ENCODE results near the gene SPC24.

SPC24 gene

DNA sequence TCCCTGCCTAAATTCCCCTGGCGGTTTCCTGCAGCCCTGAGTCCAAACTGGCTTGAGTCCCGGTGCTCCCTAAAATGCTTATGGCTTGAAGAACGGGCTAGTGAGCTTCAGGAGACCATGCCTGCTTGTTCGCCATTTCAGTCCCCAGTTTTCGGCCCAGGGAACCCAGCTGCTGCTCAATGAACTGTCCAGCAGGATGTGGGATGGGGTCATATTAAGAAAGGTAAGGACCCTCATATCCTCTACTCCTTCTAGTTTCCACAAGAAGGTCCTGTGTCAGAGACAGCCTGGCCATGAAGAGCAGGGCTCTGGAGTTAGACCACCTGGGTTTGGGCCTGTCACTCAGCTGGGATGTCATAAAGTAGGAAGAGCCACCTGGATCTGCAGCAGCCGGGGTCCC is 17.0 kb upstream of the SPC24 start:
- H3K4me3 ChIP-seq (replicated peaks; ENCODE audit: low read depth, low read length), result no peak overlapping the region
- TF ChIP-seq, protein P1, sequence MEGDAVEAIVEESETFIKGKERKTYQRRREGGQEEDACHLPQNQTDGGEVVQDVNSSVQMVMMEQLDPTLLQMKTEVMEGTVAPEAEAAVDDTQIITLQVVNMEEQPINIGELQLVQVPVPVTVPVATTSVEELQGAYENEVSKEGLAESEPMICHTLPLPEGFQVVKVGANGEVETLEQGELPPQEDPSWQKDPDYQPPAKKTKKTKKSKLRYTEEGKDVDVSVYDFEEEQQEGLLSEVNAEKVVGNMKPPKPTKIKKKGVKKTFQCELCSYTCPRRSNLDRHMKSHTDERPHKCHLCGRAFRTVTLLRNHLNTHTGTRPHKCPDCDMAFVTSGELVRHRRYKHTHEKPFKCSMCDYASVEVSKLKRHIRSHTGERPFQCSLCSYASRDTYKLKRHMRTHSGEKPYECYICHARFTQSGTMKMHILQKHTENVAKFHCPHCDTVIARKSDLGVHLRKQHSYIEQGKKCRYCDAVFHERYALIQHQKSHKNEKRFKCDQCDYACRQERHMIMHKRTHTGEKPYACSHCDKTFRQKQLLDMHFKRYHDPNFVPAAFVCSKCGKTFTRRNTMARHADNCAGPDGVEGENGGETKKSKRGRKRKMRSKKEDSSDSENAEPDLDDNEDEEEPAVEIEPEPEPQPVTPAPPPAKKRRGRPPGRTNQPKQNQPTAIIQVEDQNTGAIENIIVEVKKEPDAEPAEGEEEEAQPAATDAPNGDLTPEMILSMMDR (IDR thresholded peaks at IDR 0.05; ENCODE audit: low read length, missing control alignments), result no peak
- no peak for DNase-seq (ENCODE audit: low read depth)

DNA sequence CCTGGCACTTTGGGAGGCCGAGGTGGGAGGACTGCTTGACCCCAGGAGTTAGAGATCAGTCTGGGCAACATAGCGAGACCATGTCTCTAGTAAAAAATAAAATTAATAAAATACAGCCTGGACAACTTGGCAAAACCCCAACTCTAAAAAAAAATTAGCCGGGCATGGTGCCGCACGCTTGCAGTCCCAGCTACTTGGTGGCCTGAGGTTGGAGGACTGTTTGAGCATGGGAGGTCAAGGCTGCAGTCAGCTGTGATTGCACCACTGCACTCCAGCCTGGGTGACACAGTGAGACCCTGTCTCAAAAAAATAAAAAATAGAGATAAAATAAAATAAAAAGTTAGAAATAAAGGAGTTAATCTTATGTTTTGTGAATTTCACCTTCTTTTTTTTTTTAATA is 15.6 kb upstream of the SPC24 start:
- no peak overlapping the region for H3K4me3 ChIP-seq (replicated peaks; ENCODE audit: low read depth, low read length)
- TF ChIP-seq, protein P1 (IDR thresholded peaks at IDR 0.05; ENCODE audit: low read length, missing control alignments), result no peak
- no peak for DNase-seq (ENCODE audit: low read depth)

DNA sequence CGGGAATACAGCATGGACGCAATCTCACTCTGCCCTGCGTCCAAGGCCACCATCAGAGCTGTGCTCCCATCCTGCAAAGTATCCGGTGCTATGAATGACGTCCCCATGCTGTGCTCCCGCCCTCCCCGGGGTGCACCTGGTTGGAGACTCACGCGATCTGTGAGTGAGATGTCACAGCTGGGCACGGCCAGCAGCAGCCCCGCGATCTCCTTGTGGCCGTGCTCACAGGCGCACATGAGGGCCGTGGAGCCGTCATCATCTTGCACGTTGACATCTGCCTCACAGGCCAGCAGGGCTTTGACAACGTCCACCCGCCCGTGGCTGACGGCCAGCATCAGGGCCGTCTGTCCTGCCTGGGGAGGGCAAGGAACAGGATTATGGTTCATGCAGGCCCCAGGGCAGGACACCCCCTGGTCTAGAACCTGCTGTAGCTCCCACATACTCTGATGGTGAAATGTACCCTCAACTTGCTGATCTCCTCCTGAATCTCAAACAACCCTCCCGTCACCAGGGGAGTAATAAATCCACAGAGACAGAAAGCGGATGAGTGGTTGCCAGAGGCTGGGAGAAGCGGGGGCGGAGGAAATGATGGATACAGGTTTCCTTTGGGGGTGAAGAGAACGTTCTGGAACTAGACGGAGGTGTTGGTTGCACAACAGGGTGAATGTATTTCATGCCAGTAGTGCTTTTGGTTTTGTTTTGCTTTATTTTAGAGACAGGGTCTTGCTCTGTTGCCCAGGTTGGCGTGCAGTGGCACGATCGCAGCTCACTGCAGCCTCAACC is 14.5 kb upstream of the SPC24 start:
- peak; percentile 71 for DNase-seq (ENCODE audit: low read depth)
- TF ChIP-seq, protein P1 (IDR thresholded peaks at IDR 0.05; ENCODE audit: low read length, missing control alignments), result no peak
- no peak overlapping the region for H3K4me3 ChIP-seq (replicated peaks; ENCODE audit: low read depth, low read length)

DNA sequence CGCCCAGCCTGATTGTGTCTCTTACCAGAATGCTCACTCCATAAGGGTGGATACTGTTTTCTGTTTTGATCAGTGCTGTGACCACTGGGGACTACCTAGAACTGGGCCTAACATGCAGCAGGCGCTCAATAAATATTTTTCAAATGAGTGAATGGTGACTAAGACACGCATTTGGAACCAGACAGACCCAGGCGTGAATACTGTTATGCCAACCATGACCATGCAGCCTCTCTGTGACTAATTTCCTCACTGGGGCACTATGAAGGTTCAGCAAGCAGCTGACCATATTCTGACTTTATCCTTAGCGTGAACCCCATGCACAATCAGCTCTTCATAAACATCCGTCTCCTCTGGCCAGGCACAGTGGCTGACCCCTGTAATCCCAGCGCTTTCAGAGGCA is 13.0 kb upstream of the SPC24 start:
- H3K4me3 ChIP-seq (replicated peaks; ENCODE audit: low read depth, low read length), result no peak overlapping the region
- DNase-seq (ENCODE audit: low read depth), result peak; percentile 91
- TF ChIP-seq, protein P1 (IDR thresholded peaks at IDR 0.05; ENCODE audit: low read length, missing control alignments), result no peak

DNA sequence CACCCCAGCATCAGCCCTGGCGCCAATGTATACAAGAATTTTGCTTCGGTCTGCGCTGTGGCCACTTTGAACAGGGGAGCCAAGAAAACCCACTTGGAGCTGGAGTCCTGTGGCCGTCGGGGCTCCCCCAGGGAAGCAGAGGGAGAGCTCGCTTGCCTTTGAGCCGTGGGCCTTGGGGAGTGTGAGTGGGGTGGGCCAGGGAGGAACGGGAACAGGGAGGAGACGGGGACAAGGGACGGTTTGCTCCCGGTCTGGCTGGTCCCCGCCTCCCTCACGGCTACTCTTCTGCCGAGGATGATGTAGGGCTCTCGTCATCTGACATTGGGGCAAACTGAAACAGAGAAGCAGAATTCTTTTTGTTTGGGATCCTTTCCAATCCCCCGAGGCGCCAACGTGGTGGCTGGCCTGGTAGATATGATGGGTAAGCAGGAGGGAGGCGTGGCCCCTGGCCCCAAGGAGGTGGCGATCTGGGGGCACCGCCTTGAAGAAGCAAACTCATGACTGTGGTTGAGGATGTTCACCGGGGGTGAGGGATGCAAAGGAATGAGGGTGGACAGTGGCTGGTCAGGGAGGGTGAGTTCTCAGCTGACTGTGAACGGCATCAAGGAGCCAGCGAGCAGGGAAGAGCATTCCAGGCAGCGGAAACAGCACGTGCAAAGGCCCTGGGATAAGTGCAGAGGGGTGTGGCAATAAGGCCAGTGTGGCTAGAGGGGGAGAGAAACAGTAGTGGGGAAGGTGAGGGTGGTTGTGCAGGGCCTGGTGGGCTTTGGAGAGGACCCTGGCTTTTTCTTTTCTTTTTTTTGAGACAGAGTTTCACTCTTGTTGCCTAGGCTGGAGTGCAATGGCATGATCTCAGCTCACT is 10.9 kb upstream of the SPC24 start:
- no peak overlapping the region for H3K4me3 ChIP-seq (replicated peaks; ENCODE audit: low read depth, low read length)
- DNase-seq (ENCODE audit: low read depth), result no peak
- TF ChIP-seq, protein P1 (IDR thresholded peaks at IDR 0.05; ENCODE audit: low read length, missing control alignments), result no peak

DNA sequence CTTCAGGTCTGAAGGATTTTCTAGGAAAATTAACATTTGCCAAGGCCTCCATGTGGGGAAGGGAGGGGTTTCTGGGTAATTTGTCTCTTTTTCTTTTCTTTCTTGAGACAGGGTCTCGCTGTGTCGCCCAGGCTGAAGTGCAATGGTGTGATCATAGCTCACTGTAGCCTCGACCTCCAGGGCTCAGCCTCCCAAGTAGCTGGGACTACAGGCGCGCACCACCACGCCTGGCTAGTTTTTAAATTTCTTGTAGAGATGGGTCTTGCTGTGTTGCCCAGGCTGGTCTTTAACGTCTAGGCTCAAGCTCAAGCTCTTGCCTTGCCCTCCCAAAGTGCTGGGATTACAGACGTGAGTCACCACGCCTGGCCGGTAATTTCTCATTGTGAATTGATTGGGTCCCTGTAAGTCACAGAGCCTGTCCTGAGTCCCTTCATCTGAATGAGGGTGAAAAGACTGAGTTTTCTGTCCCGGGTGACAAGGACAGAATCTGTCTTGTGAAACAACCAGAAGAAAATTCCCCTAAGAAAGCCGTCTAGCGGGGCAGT is 10.0 kb upstream of the SPC24 start:
- H3K4me3 ChIP-seq (replicated peaks; ENCODE audit: low read depth, low read length), result peak overlapping the region; percentile 21
- TF ChIP-seq, protein P1 (IDR thresholded peaks at IDR 0.05; ENCODE audit: low read length, missing control alignments), result no peak
- DNase-seq (ENCODE audit: low read depth), result no peak
